SK-N-SH treated with all-trans-retinoic acid at 6 μM for 48 hours (cell line): ENCODE data around the gene DPT.

Source experiments
- ARNTL ChIP-seq: fragments of 450-650 bp; formaldehyde crosslinking; IDR thresholded peaks from 2 replicates; pipeline ENCODE4 v1.5.0; 2020; ENCODE audit warnings: low read depth, mild to moderate bottlenecking, moderate library complexity, borderline replicate concordance
- CREB5 ChIP-seq: fragments of 250-450 bp; sonication (Bioruptor Pico); IDR thresholded peaks from 2 replicates; pipeline ENCODE4 v1.5.1; 2020; ENCODE audit warnings: low read depth, mild to moderate bottlenecking, moderate library complexity
- ZFP3 ChIP-seq: fragments of 250-450 bp; sonication (Bioruptor Pico); IDR thresholded peaks from 2 replicates; pipeline ENCODE4 v1.5.0; 2020; ENCODE audit warnings: mild to moderate bottlenecking, moderate library complexity
- ZNF565 ChIP-seq: fragments of 450-650 bp; formaldehyde crosslinking; conservative IDR thresholded peaks from 2 replicates; pipeline ENCODE4 v1.5.0; 2020; ENCODE audit warnings: low read depth, mild to moderate bottlenecking, moderate library complexity
- ZNF70 ChIP-seq: fragments of 450-650 bp; formaldehyde crosslinking; IDR thresholded peaks from 2 replicates; pipeline ENCODE4 v1.5.0; 2020; ENCODE audit warnings: mild to moderate bottlenecking, moderate library complexity

GRCh38 chr1:168664069-168664834 is 64.8 kb downstream of the DPT start:
- no peak for TF ChIP-seq ZNF70 (CRISPR knock-in tag)
- no peak for TF ChIP-seq ARNTL (CRISPR knock-in tag)
- TF ChIP-seq ZFP3, result no peak
- TF ChIP-seq CREB5 (CRISPR knock-in tag), result no peak
- TF ChIP-seq ZNF565 (CRISPR knock-in tag), result no peak
